ENCODE results near the gene SAE1. TPM values are rescaled to one million over a fixed set of nuclear protein-coding genes. Genes with fewer than 3 reads are reported as not detected.

SAE1 gene
- total RNA-seq, 2 donors from 2014 or later: 55.9 to 57.4 TPM

DNA sequence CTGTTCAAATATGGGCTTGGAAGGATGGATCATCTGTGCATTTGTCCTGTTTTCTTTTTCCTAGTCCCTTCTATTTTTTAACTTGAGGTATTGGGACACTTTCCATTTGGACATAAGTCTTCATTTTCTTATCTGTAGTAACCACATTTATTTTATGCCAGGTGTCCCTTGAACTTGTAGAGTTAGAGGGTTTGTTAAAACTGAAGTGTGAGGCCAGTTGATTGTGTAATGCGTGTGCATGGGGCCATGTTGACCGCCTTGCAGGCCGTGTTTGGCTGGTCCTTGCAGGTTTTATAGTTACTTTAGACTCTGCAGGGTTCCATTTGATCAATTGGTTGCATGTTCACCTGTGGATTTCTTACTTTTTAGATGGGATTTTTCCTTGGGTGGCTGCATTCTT, 21.0 kb downstream of the SAE1 start:
- no peak for DNase-seq (ENCODE audit: low spot score)
- intact Hi-C loops (cut with DNase I): loop anchor here (5.0 to 10.0 kb wide), 2 partner anchors 73 to 96 kb away; no protein-coding TSS in a partner anchor

- DNase-seq (ENCODE audit: low spot score): no peak
- intact Hi-C loops (cut with DNase I): loop anchor here (5.0 to 10.0 kb wide), 2 partner anchors 73 to 95 kb away; no protein-coding TSS in a partner anchor
Measured at GRCh38 chr19:47152205-47152604, 21.6 kb downstream of the SAE1 start.

GRCh38 chr19:47152632-47153031, 22.0 kb downstream of the SAE1 start:
- intact Hi-C loops (cut with DNase I): loop anchor here (5.0 to 10.0 kb wide), 2 partner anchors 72 to 95 kb away; no protein-coding TSS in a partner anchor
- no peak for DNase-seq (ENCODE audit: low spot score)

GRCh38 chr19:47153266-47153665, 22.6 kb downstream of the SAE1 start:
- DNase-seq (ENCODE audit: low spot score): no peak
- intact Hi-C loops (cut with DNase I): loop anchor here (5.0 to 10.0 kb wide), 2 partner anchors 72 to 94 kb away; no protein-coding TSS in a partner anchor

DNA sequence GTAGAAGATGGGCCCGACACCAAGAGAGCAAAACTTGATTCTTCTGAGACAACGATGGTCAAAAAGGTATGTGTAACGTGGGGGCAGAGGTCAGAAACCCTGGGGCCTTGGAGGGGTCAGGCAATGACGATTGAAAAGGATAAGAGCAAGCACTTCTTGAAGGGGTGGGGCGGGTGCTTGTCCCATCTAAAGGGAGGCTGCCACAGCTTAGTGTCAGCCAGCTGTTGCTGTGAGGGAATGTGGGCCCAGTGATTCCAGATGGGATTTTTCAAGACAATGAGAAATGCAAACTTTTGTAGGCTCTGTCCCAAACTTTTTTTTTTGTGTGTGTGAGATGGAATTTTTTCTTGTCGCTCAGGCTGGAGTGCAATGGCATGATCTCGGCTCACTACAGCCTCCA, 24.5 kb downstream of the SAE1 start:
- no peak for DNase-seq (ENCODE audit: low spot score)
- intact Hi-C loops (cut with DNase I): loop anchor here in 1 of 2 donors (10.0 kb wide), 1 partner anchor 70 kb away; no protein-coding TSS in a partner anchor

- intact Hi-C loops (cut with DNase I): loop anchor here in 1 of 2 donors (10.0 kb wide), 1 partner anchor 68 kb away; no protein-coding TSS in a partner anchor
- no peak for DNase-seq (ENCODE audit: low spot score)
Measured at GRCh38 chr19:47156861-47157430, 26.3 kb downstream of the SAE1 start.

DNA sequence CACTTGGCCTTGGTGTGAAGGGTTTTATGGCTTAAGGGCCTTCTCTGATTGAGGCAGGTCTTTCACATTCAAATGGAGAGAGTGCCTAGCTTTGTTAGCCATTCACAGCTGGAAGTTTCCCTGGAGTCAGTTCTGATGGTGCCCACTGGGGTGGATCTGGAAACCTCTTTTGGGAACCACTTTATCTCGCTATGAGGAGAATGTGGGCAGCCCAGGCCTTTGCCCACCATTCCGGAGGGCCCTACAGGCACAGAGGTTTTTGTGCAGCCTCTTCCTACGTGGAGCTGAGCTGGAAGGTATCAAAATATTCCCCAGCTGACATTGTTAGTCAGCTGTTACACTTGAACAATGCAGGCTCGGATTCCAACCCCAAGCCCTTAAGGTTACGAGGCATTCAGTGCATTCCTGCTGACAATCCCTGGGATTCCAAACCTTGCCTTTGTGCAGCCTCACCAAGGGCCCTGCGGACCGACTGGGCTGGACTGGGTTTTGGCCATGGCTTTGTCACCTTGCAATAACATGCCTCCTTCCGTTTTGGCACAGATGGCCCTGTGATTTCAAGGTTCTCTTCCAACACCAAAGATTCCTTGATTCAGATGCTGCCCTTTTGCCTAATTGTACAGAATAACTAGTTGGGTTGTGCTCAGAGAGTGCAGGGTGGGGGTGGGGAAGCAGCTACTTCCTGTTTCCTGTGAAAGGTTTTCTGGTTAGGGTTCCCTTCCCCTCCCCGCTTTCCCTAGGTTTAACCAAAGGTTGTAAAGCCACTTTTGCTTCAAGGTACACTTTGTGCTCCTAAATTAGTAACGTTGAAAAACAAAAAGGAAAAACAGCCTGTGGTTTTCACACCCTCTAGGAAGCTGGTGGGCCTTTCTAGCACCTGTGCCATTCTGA, 27.0 kb downstream of the SAE1 start:
- no peak for DNase-seq (ENCODE audit: low spot score)
- intact Hi-C loops (cut with DNase I): loop anchor here in 1 of 2 donors (10.0 kb wide), 1 partner anchor 67 kb away; no protein-coding TSS in a partner anchor

- intact Hi-C loops (cut with DNase I): loop anchor here in 1 of 2 donors (10.0 kb wide), 1 partner anchor 66 kb away; no protein-coding TSS in a partner anchor
- no peak for DNase-seq (ENCODE audit: low spot score)
Measured at GRCh38 chr19:47158367-47158791, 27.7 kb downstream of the SAE1 start.

GRCh38 chr19:47158879-47159503, 28.4 kb downstream of the SAE1 start:
- no peak for DNase-seq (ENCODE audit: low spot score)
- intact Hi-C loops (cut with DNase I): loop anchor here in 1 of 2 donors (10.0 kb wide), 1 partner anchor 66 kb away; no protein-coding TSS in a partner anchor

DNA sequence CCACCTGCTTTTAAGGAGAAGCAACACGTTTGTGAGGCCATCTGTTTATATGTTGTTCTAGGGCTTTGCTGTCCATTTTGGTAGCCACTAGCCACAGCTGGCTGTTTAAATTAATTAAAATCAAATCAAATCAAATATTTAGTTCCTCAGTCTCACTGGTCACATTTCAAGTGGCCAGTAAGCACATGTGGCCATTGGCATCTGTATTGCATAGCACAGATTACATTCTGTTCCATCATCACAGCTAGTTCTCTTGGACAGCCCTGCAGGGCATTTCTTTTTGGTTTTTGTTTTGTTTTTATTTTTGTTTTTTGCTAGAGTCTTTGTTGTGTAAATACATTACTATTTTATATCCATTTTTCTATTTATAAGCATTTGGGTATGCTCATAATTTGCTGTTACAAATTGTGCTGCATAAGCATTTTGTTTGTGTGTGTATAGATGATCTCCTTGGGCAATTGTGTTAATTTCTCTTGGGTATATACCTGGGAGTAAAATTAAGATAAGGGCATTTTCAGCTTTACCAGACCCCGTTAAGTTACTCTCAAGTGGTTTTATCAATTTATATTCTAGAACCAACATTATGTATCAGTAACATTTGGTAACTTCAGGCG, 31.3 kb downstream of the SAE1 start:
- intact Hi-C loops (cut with DNase I): loop anchor here in 1 of 2 donors (1.0 kb wide), 1 partner anchor 32 kb away; no protein-coding TSS in a partner anchor
- no peak for DNase-seq (ENCODE audit: low spot score)

DNA sequence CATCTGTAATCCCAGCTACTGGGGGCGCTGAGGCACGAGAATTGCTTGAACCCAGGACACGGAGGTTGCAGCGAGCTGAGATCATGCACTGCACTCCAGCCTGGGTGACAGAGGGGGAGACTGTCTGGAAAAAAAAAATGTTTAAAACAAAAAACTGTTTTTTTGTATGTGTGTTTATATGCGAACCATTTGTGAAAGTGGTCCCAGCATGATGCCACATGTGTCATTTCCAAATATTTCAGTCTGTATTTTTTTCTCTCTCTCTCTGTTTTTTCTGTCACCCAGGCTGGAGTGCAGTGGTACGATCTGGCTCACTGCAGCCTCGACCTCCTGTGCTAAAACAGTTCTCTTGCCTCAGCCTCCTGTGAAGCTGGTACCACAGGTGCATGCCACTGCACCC, 37.4 kb downstream of the SAE1 start:
- intact Hi-C loops (cut with DNase I): no loop called here
- DNase-seq (ENCODE audit: low spot score): no peak

- intact Hi-C loops (cut with DNase I): no loop called here
- DNase-seq (ENCODE audit: low spot score): no peak
Measured at GRCh38 chr19:47172666-47173455, 42.2 kb downstream of the SAE1 start.

- DNase-seq (ENCODE audit: low spot score): no peak
- intact Hi-C loops (cut with DNase I): no loop called here
Measured at GRCh38 chr19:47176071-47176626, 45.5 kb downstream of the SAE1 start.

DNA sequence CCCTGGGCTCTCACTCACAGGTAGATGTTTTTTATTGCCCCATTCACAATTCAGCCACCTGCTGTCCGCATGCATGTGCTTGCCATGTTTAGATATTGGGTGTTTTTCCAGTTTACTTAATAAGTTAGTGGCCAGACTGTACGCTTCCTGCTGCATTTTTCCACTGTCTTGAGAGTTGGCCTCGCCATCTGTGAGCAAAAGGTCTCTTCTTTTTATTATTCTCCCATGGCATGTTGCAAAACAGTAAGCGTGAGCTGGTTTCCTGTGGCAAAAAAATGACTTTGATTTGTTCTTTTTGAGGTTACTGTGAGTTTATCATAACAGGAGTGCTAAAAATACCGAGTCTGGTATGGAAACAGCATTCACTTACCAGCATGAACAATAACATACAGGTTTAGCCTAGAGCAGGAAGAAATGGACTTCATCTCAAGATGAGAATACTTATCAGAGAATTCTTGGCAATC, 46.0 kb downstream of the SAE1 start:
- DNase-seq (ENCODE audit: low spot score): no peak

GRCh38 chr19:47179653-47180310, 49.1 kb downstream of the SAE1 start:
- DNase-seq (ENCODE audit: low spot score): no peak
- intact Hi-C loops (cut with DNase I): no loop called here

More for the DNA sequence above, 46.0 kb downstream of the SAE1 start:
- intact Hi-C loops (cut with DNase I): no loop called here

GRCh38 chr19:47183601-47184000, 53.0 kb downstream of the SAE1 start:
- intact Hi-C loops (cut with DNase I): no loop called here
- DNase-seq (ENCODE audit: low spot score): no peak

Measured in posterior vena cava (tissue), 2 donors.